SH-SY5Y (cell line): ENCODE results near the gene DDC.

Experiments used
- GATA2 ChIP-seq: IDR thresholded peaks from 2 replicates; pipeline ENCODE4 v1.6.1; 2011; ENCODE audit warnings: mild to moderate bottlenecking, low read depth, low read length
- GATA3 ChIP-seq: IDR thresholded peaks from 2 replicates; pipeline ENCODE4 v1.6.1; 2011; ENCODE audit warnings: low read depth, mild to moderate bottlenecking, low read length, moderate library complexity

Gene DDC

DNA sequence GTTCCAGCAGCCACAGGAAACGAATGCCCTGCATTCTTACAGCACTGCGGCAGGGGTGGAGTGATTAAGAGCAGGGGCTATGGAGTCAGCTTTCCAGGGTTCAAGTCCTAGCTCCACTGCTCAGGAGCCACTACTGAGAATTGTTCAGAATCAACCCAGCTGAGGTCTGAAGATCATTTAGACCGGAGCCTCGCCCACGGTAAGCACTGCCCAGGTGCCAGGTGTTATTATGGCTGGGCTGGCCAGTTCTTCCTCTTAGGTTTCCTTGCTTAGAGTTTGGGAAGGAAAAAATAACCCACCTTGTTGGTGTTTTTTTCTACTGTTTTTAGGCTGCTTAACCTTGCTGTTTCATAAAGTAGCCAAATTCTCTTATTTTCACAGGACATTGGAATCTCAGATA lies 110.2 kb downstream of the DDC start:
- TF ChIP-seq GATA2 (no peak), GATA3 (no peak)

DNA sequence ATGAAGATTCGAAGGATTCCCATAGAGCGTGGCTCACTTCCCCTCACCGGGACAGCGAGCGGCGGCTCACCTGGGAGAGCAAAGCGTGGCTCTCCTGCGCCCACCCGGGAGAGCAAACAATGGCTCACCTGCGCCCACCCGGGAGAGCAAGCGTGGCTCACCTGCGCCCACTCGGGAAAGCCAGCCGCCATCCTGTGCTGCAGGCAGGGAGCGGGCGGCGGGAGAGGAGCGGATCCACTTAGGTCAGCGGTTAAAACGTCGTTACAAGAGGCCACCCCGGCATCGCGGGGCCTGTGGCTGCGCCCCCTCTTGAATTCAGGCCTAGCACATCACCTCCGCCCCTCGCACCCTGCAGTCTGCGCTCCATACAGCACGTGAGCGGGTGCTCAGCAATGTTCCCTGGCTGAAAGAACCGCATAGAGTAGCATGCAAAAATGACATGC lies 114.6 kb downstream of the DDC start:
- TF ChIP-seq GATA3 (no peak), GATA2 (no peak)

DNA sequence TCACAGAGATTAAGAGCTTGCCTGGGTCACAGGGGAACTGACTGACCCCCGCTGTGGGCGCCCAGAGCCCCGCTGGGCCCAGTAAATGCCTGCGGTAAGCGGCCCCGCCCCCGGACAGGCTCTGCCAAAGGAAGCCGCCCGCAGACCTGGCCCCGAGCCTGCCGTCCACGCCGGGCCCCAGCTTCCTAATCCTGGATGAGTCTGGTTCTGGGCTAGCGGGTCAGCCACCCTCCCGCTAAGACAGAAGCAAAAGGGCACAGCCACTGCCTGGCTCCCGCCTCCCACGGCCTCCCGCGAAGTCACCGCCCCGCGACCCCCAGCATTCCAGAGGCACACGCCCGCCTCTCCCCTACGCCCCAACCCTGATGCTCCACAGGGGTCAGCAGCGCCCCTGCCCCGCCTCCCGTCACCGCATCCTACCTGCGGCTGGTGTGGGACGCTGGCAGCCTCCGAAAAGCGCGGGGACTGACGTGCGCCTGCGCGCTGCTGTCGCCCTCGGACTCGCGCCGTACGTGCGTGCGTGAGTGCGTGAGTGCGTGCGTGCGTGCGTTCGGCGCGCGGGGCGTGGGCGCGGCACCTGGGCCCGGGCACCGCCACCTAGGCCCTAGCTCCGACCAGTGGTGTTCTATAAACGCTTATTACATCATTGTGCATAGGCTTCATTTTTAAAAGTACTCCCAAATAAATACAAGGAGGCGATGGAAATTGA lies 115.2 kb downstream of the DDC start, which contains the start of gene FIGNL1:
FIGNL1 (minus strand) TSS at position 470 of the 709 bp plus-strand sequence. CDS start 3,063 bp downstream, outside the sequence.
- TF ChIP-seq GATA2 (no peak), GATA3 (no peak)

DNA sequence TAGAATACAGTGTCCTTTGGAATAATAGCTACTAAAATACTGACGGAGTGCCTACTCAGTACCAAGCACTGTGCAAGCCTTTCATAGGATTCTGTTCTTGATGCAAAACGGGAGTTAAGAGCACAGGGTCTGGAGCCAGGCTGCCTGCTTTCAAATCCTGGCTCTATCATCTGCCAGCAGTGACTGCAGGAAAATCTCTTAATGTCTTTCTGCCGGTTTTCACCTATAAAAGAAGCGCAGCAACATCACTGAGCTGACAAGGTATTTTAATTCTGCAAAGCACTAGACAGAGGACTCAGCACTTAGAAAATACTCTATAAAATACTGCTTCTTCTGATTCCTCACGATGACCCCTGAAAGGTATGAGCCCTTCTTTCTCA lies 115.7 kb downstream of the DDC start:
- TF ChIP-seq GATA2 (no peak), GATA3 (no peak)

DNA sequence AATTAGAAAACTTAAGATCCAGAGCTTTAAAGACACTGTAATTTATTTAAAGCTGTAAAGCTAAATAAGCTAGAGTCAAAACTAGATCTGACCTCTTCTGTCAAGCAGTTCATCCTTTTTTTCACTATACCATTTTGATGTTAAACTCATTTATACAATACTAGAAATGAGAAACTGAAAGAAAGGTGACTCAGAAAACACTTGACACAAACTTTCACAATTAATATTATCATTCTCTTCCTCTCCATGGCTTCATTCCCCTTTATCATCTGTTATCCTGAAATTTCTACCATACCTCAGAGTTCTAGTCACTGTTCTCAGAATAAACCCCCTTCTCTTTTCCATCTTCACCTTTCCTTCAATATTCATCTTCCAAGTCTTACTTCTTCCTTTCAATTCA lies 116.4 kb downstream of the DDC start:
- TF ChIP-seq GATA3 (no peak), GATA2 (no peak)

DNA sequence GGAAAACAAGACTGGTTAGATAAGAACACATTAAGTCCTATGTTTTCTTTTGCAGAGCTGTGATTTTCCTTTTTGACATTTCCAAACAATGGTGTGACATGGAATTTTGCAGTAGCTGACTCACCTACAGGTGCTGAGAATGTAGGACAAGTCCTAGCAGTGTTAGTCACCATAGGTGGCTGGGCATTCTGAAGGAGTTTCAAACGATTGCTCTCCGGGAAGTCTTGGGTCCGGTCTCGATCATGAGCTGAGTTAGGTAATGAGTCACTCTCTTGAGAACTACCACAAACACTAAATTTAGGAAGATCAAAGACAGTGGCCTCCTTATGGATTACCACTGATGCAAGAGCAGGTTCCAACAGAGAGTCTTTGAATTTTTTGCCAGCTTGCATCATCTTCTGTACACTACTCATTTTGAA lies 118.7 kb downstream of the DDC start:
- TF ChIP-seq GATA3 (no peak), GATA2 (no peak)

DNA sequence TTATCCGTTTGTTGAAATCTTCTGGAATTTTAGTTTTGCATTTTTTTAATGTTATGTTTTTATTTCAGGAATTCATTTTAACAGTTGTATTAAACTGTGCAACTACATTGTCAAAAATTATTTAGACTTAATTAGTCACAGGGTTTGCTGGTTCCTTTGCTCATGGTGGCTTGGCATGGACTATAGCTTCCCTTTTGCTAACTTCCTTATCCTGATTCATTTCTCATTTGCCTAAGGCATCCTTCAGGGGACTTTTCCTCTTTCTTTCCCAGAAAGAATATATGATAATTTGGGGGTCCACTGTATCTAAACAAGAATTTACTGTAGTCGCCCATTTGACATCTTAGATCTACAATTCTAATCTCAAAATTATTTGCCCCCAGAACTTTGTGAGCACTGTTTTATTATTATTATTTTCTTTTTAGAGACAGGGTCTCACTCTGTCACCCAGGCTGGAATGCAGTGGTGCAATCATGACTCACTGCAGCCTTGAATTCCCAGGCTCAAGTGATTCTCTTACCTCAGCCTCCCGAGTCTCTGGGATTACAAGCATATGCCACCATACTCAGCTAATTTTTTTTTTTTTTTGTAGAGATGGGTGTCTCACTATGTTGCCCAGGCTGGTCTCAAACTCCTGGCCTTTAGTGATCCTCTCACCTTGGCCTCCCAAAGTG lies 128.9 kb downstream of the DDC start:
- TF ChIP-seq GATA2, result no peak
- no peak for TF ChIP-seq GATA3

DNA sequence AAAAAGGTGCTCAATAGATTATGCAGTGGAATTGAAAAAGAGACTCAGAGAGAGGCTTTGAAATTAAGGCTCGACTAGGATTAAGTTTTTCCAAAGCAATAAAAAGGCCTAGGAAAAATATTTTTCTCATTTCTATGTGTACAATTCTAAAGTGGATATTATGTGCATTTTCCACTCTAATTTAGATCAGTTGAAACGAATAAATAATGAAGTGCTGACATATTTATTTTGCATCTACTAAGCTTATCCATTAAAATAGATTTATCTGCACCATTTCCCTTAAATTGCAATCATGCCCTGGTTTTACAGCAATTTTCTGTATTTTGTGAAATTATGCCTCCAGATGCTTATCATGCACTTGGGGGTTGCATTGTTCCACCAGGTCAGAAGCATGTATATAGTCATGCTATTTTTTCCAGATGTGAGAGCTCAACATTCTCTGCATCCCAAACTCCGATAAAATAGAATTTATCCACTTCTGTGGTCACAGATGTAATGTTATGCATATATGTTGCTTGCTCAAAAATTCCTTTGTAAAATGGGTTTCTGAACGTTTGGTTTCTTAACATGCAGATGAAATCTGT lies 133.4 kb downstream of the DDC start:
- TF ChIP-seq GATA3 (peak; percentile 87), GATA2 (peak; percentile 85)

DNA sequence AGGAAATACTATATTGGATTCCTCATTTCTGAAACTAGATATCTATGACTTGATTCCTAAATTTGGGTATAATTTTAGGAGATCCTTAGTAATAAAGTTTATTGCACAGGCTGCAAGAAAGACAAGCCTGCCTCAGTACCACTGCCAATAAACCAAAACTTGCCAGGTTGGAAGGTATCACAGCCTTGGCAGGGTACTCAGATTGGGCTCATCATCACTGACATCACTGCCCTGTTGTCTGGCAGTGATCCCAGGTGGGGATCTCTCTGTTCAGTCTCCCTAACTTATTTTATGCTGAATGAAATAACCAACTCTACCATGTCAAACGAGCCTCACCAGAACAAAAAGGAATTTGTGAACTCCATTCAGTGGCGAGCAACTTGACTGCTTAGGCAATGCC lies 133.9 kb downstream of the DDC start:
- TF ChIP-seq GATA3 (no peak), GATA2 (no peak)

DNA sequence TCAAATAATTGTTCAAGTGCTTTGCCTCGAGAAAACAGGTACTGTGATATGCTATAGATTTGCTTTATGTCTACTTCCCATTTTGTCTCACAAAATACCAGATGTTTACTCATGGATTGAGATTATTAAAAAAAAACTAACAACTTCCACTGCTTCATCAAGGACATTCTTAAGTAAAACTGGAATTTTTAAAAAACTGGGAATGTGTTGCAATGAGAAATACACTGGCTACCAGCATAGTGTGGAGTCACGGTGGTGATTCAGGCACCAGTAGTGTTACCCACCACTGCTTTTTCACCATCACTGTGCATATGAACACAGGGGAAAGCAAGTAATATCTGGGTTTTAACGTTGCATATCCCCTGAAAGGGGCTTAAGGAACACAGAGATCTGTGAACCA lies 136.3 kb downstream of the DDC start:
- TF ChIP-seq GATA3, result no peak
- no peak for TF ChIP-seq GATA2

DNA sequence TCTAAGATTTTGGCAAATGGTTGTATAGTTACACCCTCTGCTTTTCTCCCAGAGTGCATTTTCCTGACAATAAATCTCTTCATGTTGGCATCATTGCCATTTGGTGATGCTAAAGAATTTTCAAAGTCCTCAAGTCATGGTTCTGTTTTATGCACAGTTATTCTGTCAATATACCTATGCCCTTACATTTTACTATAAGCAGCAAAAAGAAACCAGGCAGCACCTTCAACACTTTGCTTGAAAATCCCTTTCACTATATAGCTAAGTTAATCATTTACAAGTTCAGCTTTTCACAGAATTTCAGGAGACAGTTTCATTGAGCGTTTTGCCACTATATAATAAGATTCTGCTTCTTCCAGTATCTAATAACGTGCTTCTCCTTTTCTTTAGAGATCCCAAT lies 137.7 kb downstream of the DDC start:
- TF ChIP-seq GATA3 (no peak), GATA2 (no peak)

DNA sequence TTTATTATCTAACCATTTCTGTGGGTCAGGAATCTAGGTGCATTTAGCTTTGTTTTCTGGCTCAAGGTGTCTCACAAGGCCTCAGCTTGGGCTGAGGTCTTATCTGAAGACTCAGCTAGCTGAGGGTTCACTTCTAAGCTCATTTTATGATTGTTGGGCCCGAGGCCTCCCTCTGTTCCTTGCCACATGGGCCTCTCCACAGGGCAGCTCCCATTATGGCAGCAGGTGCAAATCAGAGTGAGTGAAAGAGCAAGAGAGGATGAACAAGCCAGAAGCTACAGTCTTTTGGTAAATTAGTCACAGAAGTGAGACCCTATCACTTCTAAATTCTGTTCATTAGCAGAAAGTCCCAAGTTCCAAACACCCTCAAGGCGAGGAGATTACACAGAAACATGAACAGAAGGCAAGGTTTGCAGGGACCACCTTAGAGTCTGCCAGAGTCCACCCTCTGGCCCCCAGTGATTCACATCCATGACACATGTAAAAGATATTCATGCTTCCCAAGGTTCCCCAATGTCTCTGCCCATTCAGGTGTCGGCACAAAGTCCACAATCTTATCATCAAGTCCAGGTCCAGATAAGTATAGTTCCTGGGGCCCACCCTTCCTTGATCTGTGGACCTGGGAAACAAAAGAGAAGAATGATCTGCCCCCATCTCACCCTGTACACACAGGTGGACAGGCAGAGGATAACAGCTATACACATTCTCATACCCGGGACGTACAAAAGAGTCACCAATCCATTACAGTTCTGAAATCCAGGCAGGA lies 138.7 kb downstream of the DDC start:
- no peak for TF ChIP-seq GATA3
- no peak for TF ChIP-seq GATA2

DNA sequence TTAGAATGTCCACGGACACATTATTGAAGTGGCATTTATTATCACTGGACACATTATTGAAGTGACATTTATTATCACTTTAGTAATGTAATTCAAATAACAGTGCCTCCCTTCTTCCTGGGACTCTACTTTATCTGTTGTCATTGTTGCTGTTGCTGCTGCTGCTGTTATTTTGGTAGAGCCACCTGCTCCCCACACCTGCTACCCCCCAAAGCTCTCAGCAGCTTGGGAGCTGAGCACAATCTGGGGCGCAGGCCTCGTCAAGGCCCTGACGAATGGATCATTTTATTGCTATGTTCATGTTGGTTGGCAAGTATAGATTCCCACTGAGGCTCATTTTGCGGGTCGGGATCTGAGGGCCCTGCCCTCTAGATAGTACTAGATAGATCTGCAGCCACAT lies 139.9 kb downstream of the DDC start:
- no peak for TF ChIP-seq GATA3
- TF ChIP-seq GATA2, result no peak

DNA sequence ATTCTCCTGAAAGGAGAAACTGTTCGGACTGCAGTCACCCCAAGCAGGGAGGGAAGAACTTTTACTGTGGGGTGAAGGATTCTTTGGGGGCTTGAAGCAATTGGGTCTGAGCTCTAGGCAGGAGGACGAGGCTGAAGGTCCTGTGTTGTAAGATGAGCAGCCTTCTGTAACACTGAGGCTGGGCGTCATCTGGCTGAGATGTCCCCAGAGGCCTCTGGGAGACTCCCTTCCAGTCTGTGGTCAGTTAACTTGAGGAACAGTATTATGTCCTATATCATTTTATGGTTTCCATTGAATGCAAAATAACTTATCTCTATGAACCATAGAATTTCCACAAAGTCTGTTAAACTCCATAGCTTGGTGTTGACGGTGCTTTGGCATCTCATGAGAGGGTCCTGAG lies 141.3 kb downstream of the DDC start:
- TF ChIP-seq GATA3 (no peak), GATA2 (no peak)

DNA sequence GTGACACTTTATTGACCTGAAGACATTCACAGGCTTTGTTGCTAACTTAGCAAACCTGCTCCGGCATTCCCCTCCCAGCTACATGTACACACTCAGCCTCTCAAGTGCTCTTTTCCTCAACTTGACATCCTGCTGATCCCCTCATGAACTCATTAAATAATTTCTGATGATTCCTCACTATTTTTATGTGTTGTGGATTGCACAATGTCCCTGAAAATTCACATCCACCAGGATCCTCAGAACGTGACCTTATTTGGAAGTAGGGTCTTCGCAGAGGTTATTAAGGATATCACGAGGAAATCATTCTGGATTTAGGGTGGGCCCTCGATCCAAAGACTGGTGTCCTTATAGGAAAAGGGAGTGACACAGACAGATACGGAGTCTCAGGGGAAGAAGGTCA lies 142.3 kb downstream of the DDC start:
- no peak for TF ChIP-seq GATA3
- no peak for TF ChIP-seq GATA2
